Measurements from ENCODE around the gene NCK1.
A peak's percentile ranks its signal among the peaks of the same experiment; 100 is the strongest.

Gene NCK1

GRCh38 chr3:136954251-136954650 is 92.2 kb downstream of the NCK1 start:
- no peaks in the 10 kb centered on the region for H3K79me2 ChIP-seq (ENCODE audit: control insufficient read depth, insufficient read depth, low read length)
- H3K4me2 ChIP-seq (ENCODE audit: low read length) = no peak overlapping the region
- no peak overlapping the region for H3K4ac ChIP-seq (ENCODE audit: low read depth, low read length)
- H3K23ac ChIP-seq (ENCODE audit: low read length) = no peak overlapping the region
- no peak overlapping the region for H2BK15ac ChIP-seq (replicated peaks; ENCODE audit: low read depth)
- no peak overlapping the region for H4K8ac ChIP-seq (ENCODE audit: low read depth, low read length)
- H3K9ac ChIP-seq (ENCODE audit: low read length) = no peak overlapping the region
- H2AK5ac ChIP-seq (ENCODE audit: low read length) = no peak overlapping the region
- H3K56ac ChIP-seq (ENCODE audit: low read length) = no peak overlapping the region
- peaks cover 6% of the 10 kb centered on the region for H3K4me1 ChIP-seq (ENCODE audit: control insufficient read depth, low read depth, low read length)
- H2BK5ac ChIP-seq (ENCODE audit: low read length) = no peak overlapping the region
- no peaks in the 10 kb centered on the region for H3K36me3 ChIP-seq (ENCODE audit: control insufficient read depth, insufficient read depth, low read length)
- WGBS (ENCODE audit: extremely low coverage, insufficient coverage, low lambda C conversion rate) = no CpG with 5 or more reads among the region's 2 CpGs
- H3K27me3 ChIP-seq (ENCODE audit: insufficient read depth, low read length, poor library complexity) = no peaks in the 10 kb centered on the region
- no peak overlapping the region for H2BK120ac ChIP-seq (ENCODE audit: low read depth, low read length)
- H3K27ac ChIP-seq (ENCODE audit: low read depth, low read length) = no peak overlapping the region
- DNase-seq = no peak
- H3K79me1 ChIP-seq (ENCODE audit: low read length) = no peaks in the 10 kb centered on the region
- H3K4me3 ChIP-seq (ENCODE audit: low read length) = no peak overlapping the region
- no peak overlapping the region for H3K18ac ChIP-seq (ENCODE audit: low read length)
- no peak overlapping the region for H4K5ac ChIP-seq (ENCODE audit: low read length)

- H3K4ac ChIP-seq (ENCODE audit: low read depth, low read length) = no peak overlapping the region
- DNase-seq = peak; percentile 49
- H4K5ac ChIP-seq (ENCODE audit: low read length) = no peak overlapping the region
- no peaks in the 10 kb centered on the region for H3K27me3 ChIP-seq (ENCODE audit: insufficient read depth, low read length, poor library complexity)
- H3K4me2 ChIP-seq (ENCODE audit: low read length) = no peak overlapping the region
- H3K4me3 ChIP-seq (ENCODE audit: low read length) = no peak overlapping the region
- no peak overlapping the region for H3K56ac ChIP-seq (ENCODE audit: low read length)
- H3K27ac ChIP-seq (ENCODE audit: low read depth, low read length) = no peak overlapping the region
- no peaks in the 10 kb centered on the region for H3K79me1 ChIP-seq (ENCODE audit: low read length)
- no peaks in the 10 kb centered on the region for H3K79me2 ChIP-seq (ENCODE audit: control insufficient read depth, insufficient read depth, low read length)
- H3K4me1 ChIP-seq (ENCODE audit: control insufficient read depth, low read depth, low read length) = peaks cover 6% of the 10 kb centered on the region
- H3K9ac ChIP-seq (ENCODE audit: low read length) = no peak overlapping the region
- no peak overlapping the region for H2BK15ac ChIP-seq (replicated peaks; ENCODE audit: low read depth)
- no peak overlapping the region for H3K23ac ChIP-seq (ENCODE audit: low read length)
- H2AK5ac ChIP-seq (ENCODE audit: low read length) = no peak overlapping the region
- no peak overlapping the region for H4K8ac ChIP-seq (ENCODE audit: low read depth, low read length)
- no peak overlapping the region for H2BK120ac ChIP-seq (ENCODE audit: low read depth, low read length)
- WGBS (ENCODE audit: extremely low coverage, insufficient coverage, low lambda C conversion rate) = no CpG with 5 or more reads among the region's 4 CpGs
- H3K36me3 ChIP-seq (ENCODE audit: control insufficient read depth, insufficient read depth, low read length) = no peaks in the 10 kb centered on the region
- no peak overlapping the region for H2BK5ac ChIP-seq (ENCODE audit: low read length)
- no peak overlapping the region for H3K18ac ChIP-seq (ENCODE audit: low read length)
These were observed 93.2 kb downstream of the NCK1 start for GRCh38 chr3:136954980-136955780.

- Histone ChIP-seq H3K79me1 (ENCODE audit: low read length) (no peaks in the 10 kb centered on the region), H3K4ac (ENCODE audit: low read depth, low read length) (no peak overlapping the region), H2BK15ac (replicated peaks; ENCODE audit: low read depth) (no peak overlapping the region), H3K18ac (ENCODE audit: low read length) (no peak overlapping the region), H3K27me3 (ENCODE audit: insufficient read depth, low read length, poor library complexity) (no peaks in the 10 kb centered on the region), H3K23ac (ENCODE audit: low read length) (no peak overlapping the region), H3K56ac (ENCODE audit: low read length) (no peak overlapping the region), H3K36me3 (ENCODE audit: control insufficient read depth, insufficient read depth, low read length) (no peaks in the 10 kb centered on the region), H2BK5ac (ENCODE audit: low read length) (no peak overlapping the region), H3K4me2 (ENCODE audit: low read length) (no peak overlapping the region), H3K27ac (ENCODE audit: low read depth, low read length) (no peak overlapping the region), H4K8ac (ENCODE audit: low read depth, low read length) (no peak overlapping the region), H2AK5ac (ENCODE audit: low read length) (no peak overlapping the region), H3K79me2 (ENCODE audit: control insufficient read depth, insufficient read depth, low read length) (no peaks in the 10 kb centered on the region), H3K9ac (ENCODE audit: low read length) (no peak overlapping the region), H3K4me1 (ENCODE audit: control insufficient read depth, low read depth, low read length) (peaks cover 6% of the 10 kb centered on the region), H3K4me3 (ENCODE audit: low read length) (no peak overlapping the region), H4K5ac (ENCODE audit: low read length) (no peak overlapping the region), H2BK120ac (ENCODE audit: low read depth, low read length) (no peak overlapping the region)
- DNase-seq = no peak
- no CpG with 5 or more reads among the region's 2 CpGs for WGBS (ENCODE audit: extremely low coverage, insufficient coverage, low lambda C conversion rate)
These were observed 93.8 kb downstream of the NCK1 start for GRCh38 chr3:136955813-136956212.

GRCh38 chr3:136956971-136957370 is 95.0 kb downstream of the NCK1 start:
- WGBS (ENCODE audit: extremely low coverage, insufficient coverage, low lambda C conversion rate) = no CpG with 5 or more reads among the region's 2 CpGs
- Histone ChIP-seq H2BK15ac (replicated peaks; ENCODE audit: low read depth) (no peak overlapping the region), H3K4me3 (ENCODE audit: low read length) (no peak overlapping the region), H4K5ac (ENCODE audit: low read length) (no peak overlapping the region), H2BK5ac (ENCODE audit: low read length) (no peak overlapping the region), H3K4me2 (ENCODE audit: low read length) (no peak overlapping the region), H3K36me3 (ENCODE audit: control insufficient read depth, insufficient read depth, low read length) (no peaks in the 10 kb centered on the region), H3K79me1 (ENCODE audit: low read length) (no peaks in the 10 kb centered on the region), H3K9ac (ENCODE audit: low read length) (no peak overlapping the region), H3K18ac (ENCODE audit: low read length) (peak overlapping the region; percentile 66), H3K79me2 (ENCODE audit: control insufficient read depth, insufficient read depth, low read length) (no peaks in the 10 kb centered on the region), H3K4me1 (ENCODE audit: control insufficient read depth, low read depth, low read length) (peaks cover 6% of the 10 kb centered on the region), H3K56ac (ENCODE audit: low read length) (no peak overlapping the region), H3K27me3 (ENCODE audit: insufficient read depth, low read length, poor library complexity) (no peaks in the 10 kb centered on the region), H4K8ac (ENCODE audit: low read depth, low read length) (no peak overlapping the region), H3K23ac (ENCODE audit: low read length) (no peak overlapping the region), H2AK5ac (ENCODE audit: low read length) (no peak overlapping the region), H3K27ac (ENCODE audit: low read depth, low read length) (no peak overlapping the region), H3K4ac (ENCODE audit: low read depth, low read length) (no peak overlapping the region), H2BK120ac (ENCODE audit: low read depth, low read length) (no peak overlapping the region)
- DNase-seq = no peak

GRCh38 chr3:136957751-136958288 is 95.8 kb downstream of the NCK1 start, which contains the start of gene IL20RB:
IL20RB (plus strand) TSS chr3:136957983; CDS start chr3:136958114, 131 bp downstream.
- Histone ChIP-seq H3K4me2 (ENCODE audit: low read length) (no peak within 1 kb of the TSS), H3K27me3 (ENCODE audit: insufficient read depth, low read length, poor library complexity) (no peaks in the 10 kb centered on the region), H4K5ac (ENCODE audit: low read length) (no peak within 1 kb of the TSS), H3K27ac (ENCODE audit: low read depth, low read length) (no peak within 1 kb of the TSS), H3K23ac (ENCODE audit: low read length) (no peak within 1 kb of the TSS), H2BK120ac (ENCODE audit: low read depth, low read length) (no peak within 1 kb of the TSS), H3K79me2 (ENCODE audit: control insufficient read depth, insufficient read depth, low read length) (no peaks in the 10 kb centered on the region), H3K4me1 (ENCODE audit: control insufficient read depth, low read depth, low read length) (peaks cover 6% of the 10 kb centered on the region), H3K9ac (ENCODE audit: low read length) (no peak within 1 kb of the TSS), H3K18ac (ENCODE audit: low read length) (peak within 1 kb of the TSS; percentile 84), H2BK5ac (ENCODE audit: low read length) (no peak within 1 kb of the TSS), H3K56ac (ENCODE audit: low read length) (peak within 1 kb of the TSS; percentile 35), H3K36me3 (ENCODE audit: control insufficient read depth, insufficient read depth, low read length) (no peaks in the 10 kb centered on the region), H4K8ac (ENCODE audit: low read depth, low read length) (no peak within 1 kb of the TSS), H3K4ac (ENCODE audit: low read depth, low read length) (no peak within 1 kb of the TSS), H3K4me3 (ENCODE audit: low read length) (no peak within 1 kb of the TSS), H2BK15ac (replicated peaks; ENCODE audit: low read depth) (no peak within 1 kb of the TSS), H3K79me1 (ENCODE audit: low read length) (no peaks in the 10 kb centered on the region), H2AK5ac (ENCODE audit: low read length) (no peak within 1 kb of the TSS)
- no CpG with 5 or more reads among the region's 7 CpGs for WGBS (ENCODE audit: extremely low coverage, insufficient coverage, low lambda C conversion rate)
- peak; percentile 88 for DNase-seq
